ENCODE measurements around the gene LLGL2.

The LLGL2 gene

DNA sequence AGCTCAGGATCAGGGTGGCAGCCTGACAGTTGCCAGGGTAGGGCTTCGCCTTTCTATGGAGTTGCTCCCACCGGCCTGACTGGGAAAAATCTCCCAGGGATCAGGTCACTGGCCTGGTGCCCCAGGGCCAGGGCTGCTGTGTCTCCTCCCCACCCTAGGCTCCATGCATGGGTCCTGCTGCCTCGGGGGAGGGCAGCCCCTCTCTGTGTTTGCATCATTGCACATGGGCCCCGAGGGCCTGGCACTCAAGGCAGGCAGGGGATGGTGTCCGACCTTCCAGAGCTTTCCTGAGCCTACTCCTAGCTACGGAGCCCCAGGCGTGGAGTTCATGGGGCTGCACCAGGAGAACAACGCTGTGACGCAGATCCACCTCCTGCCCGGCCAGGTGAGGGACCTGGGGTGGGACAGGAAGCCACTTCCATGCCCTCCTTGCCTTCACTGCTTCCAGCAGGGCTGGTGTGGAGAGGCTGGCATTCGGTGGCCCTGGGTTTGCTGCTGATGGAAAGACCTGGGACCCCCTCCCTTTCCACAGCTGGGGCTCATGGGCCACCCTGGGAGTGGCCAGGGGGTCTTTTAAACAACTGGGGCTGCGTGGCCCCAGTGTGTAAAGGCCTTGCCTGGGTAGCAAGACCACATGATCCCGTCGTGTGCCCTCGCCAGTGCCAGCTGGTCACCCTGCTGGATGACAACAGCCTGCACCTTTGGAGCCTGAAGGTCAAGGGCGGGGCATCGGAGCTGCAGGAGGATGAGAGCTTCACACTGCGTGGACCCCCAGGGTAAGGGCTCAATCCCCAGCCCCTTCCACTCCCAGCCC lies 32.6 kb downstream of the LLGL2 start:
- TF ChIP-seq, protein P1, sequence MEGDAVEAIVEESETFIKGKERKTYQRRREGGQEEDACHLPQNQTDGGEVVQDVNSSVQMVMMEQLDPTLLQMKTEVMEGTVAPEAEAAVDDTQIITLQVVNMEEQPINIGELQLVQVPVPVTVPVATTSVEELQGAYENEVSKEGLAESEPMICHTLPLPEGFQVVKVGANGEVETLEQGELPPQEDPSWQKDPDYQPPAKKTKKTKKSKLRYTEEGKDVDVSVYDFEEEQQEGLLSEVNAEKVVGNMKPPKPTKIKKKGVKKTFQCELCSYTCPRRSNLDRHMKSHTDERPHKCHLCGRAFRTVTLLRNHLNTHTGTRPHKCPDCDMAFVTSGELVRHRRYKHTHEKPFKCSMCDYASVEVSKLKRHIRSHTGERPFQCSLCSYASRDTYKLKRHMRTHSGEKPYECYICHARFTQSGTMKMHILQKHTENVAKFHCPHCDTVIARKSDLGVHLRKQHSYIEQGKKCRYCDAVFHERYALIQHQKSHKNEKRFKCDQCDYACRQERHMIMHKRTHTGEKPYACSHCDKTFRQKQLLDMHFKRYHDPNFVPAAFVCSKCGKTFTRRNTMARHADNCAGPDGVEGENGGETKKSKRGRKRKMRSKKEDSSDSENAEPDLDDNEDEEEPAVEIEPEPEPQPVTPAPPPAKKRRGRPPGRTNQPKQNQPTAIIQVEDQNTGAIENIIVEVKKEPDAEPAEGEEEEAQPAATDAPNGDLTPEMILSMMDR (IDR thresholded peaks at IDR 0.05; ENCODE audit: low read depth, low read length, missing control alignments): no peak
- H3K4me3 ChIP-seq (replicated peaks; ENCODE audit: low read depth, low read length): no peak overlapping the region
- no peak for DNase-seq (ENCODE audit: extremely low read depth, low read depth)

DNA sequence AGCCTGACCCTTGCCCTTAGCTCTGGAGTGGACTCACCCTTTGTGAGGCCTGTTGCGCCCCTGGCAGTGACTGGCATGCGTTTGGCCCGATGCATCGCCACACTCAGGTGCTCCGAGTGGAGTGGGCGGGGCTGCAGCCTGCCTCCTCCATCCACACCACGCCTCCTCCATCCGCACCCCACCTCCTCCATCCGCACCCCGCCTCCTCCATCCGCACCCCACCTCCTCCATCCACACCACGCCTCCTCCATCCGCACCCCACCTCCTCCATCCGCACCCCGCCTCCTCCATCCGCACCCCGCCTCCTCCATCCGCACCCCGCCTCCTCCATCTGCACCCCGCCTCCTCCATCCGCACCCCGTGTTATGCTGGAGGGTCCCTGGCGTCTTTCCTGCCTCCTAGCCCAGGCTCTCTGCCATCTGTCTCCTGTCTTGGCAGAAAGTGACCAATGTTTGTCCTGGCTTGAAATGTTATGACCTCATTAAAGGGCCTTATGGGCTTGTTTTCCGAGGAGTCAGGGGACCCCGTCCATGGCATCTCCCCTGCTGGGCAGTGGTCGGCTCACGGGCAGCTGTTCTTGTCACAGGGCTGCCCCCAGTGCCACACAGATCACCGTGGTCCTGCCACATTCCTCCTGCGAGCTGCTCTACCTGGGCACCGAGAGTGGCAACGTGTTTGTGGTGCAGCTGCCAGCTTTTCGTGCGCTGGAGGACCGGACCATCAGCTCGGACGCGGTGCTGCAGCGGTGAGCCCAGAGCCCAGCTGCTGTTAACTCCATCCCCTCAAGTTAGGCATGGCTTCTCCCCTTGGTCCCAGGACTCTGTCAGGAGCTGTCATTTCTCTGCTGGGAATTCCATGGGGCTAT lies 33.4 kb downstream of the LLGL2 start:
- TF ChIP-seq, protein P1 (IDR thresholded peaks at IDR 0.05; ENCODE audit: low read depth, low read length, missing control alignments): no peak
- DNase-seq (ENCODE audit: extremely low read depth, low read depth): no peak
- no peak overlapping the region for H3K4me3 ChIP-seq (replicated peaks; ENCODE audit: low read depth, low read length)

DNA sequence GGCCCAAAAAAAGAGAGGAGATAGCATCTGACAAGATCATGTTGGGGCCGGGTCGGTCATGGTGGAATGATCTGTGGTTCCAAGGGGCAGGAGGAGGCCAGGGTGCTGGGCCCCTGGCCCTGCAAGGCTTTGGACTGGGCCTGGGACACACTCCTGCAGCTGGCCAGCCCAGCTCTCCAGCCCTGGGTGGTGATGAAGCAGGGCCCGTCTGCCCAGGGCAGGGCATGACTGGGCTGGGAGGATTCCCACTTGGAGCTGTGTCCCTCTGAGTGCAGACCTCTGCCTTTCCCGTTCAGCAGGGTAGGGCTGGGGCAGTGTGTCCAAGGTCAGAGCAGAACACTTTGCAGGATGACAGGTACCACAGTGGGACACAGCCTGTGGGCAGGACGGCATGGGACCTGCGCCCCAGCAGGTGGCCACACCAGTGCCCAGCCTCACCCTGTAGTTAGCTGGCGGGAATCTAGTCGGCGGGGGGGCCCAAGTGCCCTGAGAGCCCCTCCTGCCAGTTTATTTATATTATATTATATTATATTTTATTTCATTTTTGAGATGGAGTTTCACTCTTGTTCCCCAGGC lies 34.5 kb downstream of the LLGL2 start:
- TF ChIP-seq, protein P1 (IDR thresholded peaks at IDR 0.05; ENCODE audit: low read depth, low read length, missing control alignments): no peak
- no peak overlapping the region for H3K4me3 ChIP-seq (replicated peaks; ENCODE audit: low read depth, low read length)
- no peak for DNase-seq (ENCODE audit: extremely low read depth, low read depth)

DNA sequence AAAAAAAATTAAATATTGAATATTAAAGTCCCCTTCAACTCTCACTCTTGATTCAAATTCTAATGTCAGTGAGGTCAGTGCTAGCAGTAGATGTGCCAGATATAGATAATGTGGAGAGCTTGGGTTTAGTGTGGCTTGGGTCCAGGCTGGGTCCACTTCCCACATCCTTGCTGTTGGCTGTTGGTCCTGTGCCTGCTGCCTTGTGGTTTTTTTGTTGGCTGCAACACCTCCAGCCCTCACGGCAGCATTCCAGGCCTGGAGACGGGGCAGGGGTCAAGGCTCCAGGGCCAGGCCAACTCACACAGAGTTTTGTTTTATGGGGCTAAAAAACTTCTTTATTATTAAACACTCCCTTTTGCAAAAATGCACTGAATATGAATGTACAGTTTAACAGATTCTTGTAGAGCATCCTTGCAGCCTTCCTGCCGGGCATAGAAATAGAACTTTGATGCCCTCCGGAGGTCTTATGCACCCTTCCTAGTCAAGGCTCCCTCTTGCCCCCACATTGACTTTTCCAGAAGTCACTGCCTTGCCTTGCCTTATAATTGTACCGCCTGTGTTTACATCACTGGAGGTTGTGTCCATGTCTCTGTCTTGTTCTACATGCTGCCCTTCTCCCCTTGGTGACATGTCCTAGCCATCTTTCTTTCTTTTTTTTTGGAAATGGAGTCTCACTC lies 36.6 kb downstream of the LLGL2 start:
- TF ChIP-seq, protein P1 (IDR thresholded peaks at IDR 0.05; ENCODE audit: low read depth, low read length, missing control alignments): peak; percentile 3
- DNase-seq (ENCODE audit: extremely low read depth, low read depth): no peak
- H3K4me3 ChIP-seq (replicated peaks; ENCODE audit: low read depth, low read length): no peak overlapping the region

DNA sequence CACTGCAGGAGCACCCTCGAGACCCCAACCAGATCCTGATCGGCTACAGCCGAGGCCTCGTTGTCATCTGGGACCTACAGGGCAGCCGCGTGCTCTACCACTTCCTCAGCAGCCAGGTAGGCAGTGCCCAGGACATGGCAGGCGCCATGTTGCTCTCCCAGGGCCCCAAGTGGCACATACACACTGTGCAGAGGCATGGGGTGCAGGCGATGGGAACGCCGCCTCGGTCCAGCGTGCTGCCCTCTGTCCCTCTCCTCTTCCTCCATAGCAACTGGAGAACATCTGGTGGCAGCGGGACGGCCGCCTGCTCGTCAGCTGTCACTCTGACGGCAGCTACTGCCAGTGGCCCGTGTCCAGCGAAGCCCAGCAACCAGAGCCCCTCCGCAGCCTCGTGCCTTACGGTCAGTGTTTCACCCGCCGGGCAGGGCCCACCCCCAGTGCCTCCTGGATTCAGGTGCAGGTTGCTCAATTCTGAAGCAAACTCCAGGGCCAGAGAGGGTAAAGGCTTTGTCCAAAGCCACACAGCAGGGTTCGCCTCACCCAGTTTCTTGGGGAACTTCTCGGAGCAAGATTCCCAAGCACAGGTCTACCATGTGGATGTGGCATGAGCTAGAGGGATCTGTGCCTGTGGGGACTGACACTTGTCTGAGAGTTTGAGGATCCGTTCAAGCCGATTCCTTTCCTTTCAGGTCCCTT lies 37.7 kb downstream of the LLGL2 start:
- DNase-seq (ENCODE audit: extremely low read depth, low read depth): no peak
- no peak overlapping the region for H3K4me3 ChIP-seq (replicated peaks; ENCODE audit: low read depth, low read length)
- TF ChIP-seq, protein P1 (IDR thresholded peaks at IDR 0.05; ENCODE audit: low read depth, low read length, missing control alignments): no peak

DNA sequence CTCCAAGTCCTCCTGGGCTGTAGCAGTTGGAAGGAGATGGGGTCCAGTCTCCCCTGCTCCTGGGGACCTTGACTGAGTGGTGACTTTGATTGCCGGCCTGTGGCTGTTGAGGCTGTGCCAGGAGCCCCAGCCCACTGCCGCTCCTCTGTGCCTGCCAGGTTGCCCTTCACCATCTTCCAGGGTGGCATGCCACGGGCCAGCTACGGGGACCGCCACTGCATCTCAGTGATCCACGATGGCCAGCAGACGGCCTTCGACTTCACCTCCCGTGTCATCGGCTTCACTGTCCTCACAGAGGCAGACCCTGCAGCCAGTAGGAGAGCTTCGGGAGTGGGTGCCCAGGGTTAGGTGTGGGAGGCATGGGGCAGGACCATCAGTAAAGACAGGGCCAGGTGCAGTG lies 38.7 kb downstream of the LLGL2 start:
- DNase-seq (ENCODE audit: extremely low read depth, low read depth): no peak
- no peak overlapping the region for H3K4me3 ChIP-seq (replicated peaks; ENCODE audit: low read depth, low read length)
- TF ChIP-seq, protein P1 (IDR thresholded peaks at IDR 0.05; ENCODE audit: low read depth, low read length, missing control alignments): no peak
